ENCODE results near the gene OR9G4. TPM values are rescaled to one million over a fixed set of nuclear protein-coding genes. Genes with fewer than 3 reads are reported as not detected.

OR9G4 gene
- total RNA-seq, 2 experiments from 2014 or later = not detected

DNA sequence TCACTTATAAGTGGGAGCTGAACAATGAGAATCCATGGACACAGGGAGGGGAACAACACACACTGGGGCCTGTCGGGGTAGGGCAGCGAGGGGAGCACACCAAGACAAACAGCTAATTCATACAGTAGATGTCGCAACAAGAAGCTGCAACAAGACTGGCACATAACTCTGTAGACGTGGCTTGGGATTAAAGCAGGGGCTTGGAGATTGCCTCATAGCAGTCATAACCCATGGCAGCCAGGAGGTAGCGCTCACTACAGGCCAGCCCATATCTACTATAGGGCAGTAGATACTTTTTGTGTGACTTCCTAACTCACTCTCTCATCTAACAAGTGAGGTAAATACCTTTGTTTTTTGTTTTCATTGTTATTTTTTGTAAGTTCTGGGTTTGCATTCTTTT, 1.7 kb upstream of the OR9G4 start:
- Histone ChIP-seq H3K4me3 (ENCODE audit: low read length) (no peak overlapping the region), H3K36me3 (ENCODE audit: insufficient read depth, low read length) (no peaks in the 10 kb centered on the region), H3K4me1 (ENCODE audit: insufficient read depth, low read length) (no peaks in the 10 kb centered on the region), H3K27me3 (ENCODE audit: control insufficient read depth in 1 of 2, insufficient read depth in 2 of 2, low read length in 2 of 2) (no peaks in the 10 kb centered on the region), H3K9me3 (ENCODE audit: control insufficient read depth in 1 of 2, insufficient read depth in 1 of 2, low read length in 2 of 2) (peaks cover 0 to 3% of the 10 kb centered on the region in 2 experiments), H3K27ac (ENCODE audit: low read depth in 1 of 2, low read length in 2 of 2) (no peak overlapping the region)
- ChIA-PET POLR2A (no interaction called here), CTCF (no interaction called here)
- TF ChIP-seq, protein P1, sequence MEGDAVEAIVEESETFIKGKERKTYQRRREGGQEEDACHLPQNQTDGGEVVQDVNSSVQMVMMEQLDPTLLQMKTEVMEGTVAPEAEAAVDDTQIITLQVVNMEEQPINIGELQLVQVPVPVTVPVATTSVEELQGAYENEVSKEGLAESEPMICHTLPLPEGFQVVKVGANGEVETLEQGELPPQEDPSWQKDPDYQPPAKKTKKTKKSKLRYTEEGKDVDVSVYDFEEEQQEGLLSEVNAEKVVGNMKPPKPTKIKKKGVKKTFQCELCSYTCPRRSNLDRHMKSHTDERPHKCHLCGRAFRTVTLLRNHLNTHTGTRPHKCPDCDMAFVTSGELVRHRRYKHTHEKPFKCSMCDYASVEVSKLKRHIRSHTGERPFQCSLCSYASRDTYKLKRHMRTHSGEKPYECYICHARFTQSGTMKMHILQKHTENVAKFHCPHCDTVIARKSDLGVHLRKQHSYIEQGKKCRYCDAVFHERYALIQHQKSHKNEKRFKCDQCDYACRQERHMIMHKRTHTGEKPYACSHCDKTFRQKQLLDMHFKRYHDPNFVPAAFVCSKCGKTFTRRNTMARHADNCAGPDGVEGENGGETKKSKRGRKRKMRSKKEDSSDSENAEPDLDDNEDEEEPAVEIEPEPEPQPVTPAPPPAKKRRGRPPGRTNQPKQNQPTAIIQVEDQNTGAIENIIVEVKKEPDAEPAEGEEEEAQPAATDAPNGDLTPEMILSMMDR (IDR thresholded peaks at IDR 0.05) = no peak
- Mint-ChIP-seq H3K4me1 (ENCODE audit: low read depth) (no peaks in the 10 kb centered on the region), H3K27ac (no peak overlapping the region), H3K27me3 (no peaks in the 10 kb centered on the region), H3K9me3 (peaks cover 11% of the 10 kb centered on the region), H3K36me3 (ENCODE audit: low read depth) (no peaks in the 10 kb centered on the region), H3K4me3 (no peak overlapping the region)
- no peak for DNase-seq
- intact Hi-C loops (cut with DNase I, micrococcal nuclease) = no loop called here
- ATAC-seq (ENCODE audit: poor library complexity) = no peak

- H3K4me3 Mint-ChIP-seq = no peak overlapping the region
- no peak overlapping the region for H3K4me3 ChIP-seq (ENCODE audit: low read length)
- ChIA-PET CTCF (no interaction called here), POLR2A (no interaction called here)
- intact Hi-C loops (cut with DNase I, micrococcal nuclease) = no loop called here
- H3K36me3 ChIP-seq (ENCODE audit: insufficient read depth, low read length) = no peaks in the 10 kb centered on the region
- no peaks in the 10 kb centered on the region for H3K4me1 Mint-ChIP-seq (ENCODE audit: low read depth)
- H3K27me3 Mint-ChIP-seq = no peaks in the 10 kb centered on the region
- DNase-seq (no peak), ATAC-seq (ENCODE audit: poor library complexity) (no peak)
- H3K27me3 ChIP-seq (ENCODE audit: control insufficient read depth in 1 of 2, insufficient read depth in 2 of 2, low read length in 2 of 2) = no peaks in the 10 kb centered on the region
- no peaks in the 10 kb centered on the region for H3K36me3 Mint-ChIP-seq (ENCODE audit: low read depth)
- peaks cover 0 to 1% of the 10 kb centered on the region in 2 experiments for H3K9me3 ChIP-seq (ENCODE audit: control insufficient read depth in 1 of 2, insufficient read depth in 1 of 2, low read length in 2 of 2)
- H3K9me3 Mint-ChIP-seq = peaks cover 6% of the 10 kb centered on the region
- H3K4me1 ChIP-seq (ENCODE audit: insufficient read depth, low read length) = no peaks in the 10 kb centered on the region
- H3K27ac Mint-ChIP-seq = no peak overlapping the region
- TF ChIP-seq, protein P1 (IDR thresholded peaks at IDR 0.05) = no peak
- H3K27ac ChIP-seq (ENCODE audit: low read depth in 1 of 2, low read length in 2 of 2) = no peak overlapping the region
These were observed 7.6 kb downstream of the OR9G4 start for GRCh38 chr11:56740886-56741285.

DNA sequence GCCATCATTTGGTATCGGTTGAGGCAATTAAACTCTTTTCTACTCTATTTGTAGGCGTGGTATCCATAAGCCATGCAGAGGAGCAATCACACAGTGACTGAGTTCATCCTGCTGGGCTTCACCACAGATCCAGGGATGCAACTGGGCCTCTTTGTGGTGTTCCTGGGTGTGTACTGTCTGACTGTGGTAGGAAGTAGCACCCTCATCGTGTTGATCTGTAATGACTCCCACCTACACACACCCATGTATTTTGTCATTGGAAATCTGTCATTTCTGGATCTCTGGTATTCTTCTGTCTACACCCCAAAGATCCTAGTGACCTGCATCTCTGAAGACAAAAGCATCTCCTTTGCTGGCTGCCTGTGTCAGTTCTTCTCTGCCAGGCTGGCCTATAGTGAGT, 8.4 kb downstream of the OR9G4 start:
- ATAC-seq (ENCODE audit: poor library complexity) (no peak), DNase-seq (no peak)
- TF ChIP-seq, protein P1 (IDR thresholded peaks at IDR 0.05) = no peak
- H3K4me1 ChIP-seq (ENCODE audit: insufficient read depth, low read length) = no peaks in the 10 kb centered on the region
- POLR2A ChIA-PET = no interaction called here
- CTCF ChIA-PET = no interaction called here
- no peaks in the 10 kb centered on the region for H3K36me3 Mint-ChIP-seq (ENCODE audit: low read depth)
- H3K4me3 ChIP-seq (ENCODE audit: low read length) = no peak overlapping the region
- H3K4me3 Mint-ChIP-seq = no peak overlapping the region
- no peaks in the 10 kb centered on the region for H3K4me1 Mint-ChIP-seq (ENCODE audit: low read depth)
- H3K36me3 ChIP-seq (ENCODE audit: insufficient read depth, low read length) = no peaks in the 10 kb centered on the region
- H3K27ac ChIP-seq (ENCODE audit: low read depth in 1 of 2, low read length in 2 of 2) = no peak overlapping the region
- intact Hi-C loops (cut with DNase I, micrococcal nuclease) = no loop called here
- H3K27me3 ChIP-seq (ENCODE audit: control insufficient read depth in 1 of 2, insufficient read depth in 2 of 2, low read length in 2 of 2) = no peaks in the 10 kb centered on the region
- no peak overlapping the region for H3K27ac Mint-ChIP-seq
- no peaks in the 10 kb centered on the region for H3K27me3 Mint-ChIP-seq
- peaks cover 6% of the 10 kb centered on the region for H3K9me3 Mint-ChIP-seq
- no peaks in the 10 kb centered on the region for H3K9me3 ChIP-seq (ENCODE audit: control insufficient read depth in 1 of 2, insufficient read depth in 1 of 2, low read length in 2 of 2)

Data from CD4-positive, alpha-beta T cell (primary cell).